Esophagus squamous epithelium (tissue), 4 donors: Measurements from ENCODE around the gene CES1.
"Not testable (repeated sequence)": the region's sequence is repeated elsewhere in the genome, so short reads cannot be mapped to it uniquely, and the experiment has no call there.

Source experiments
- POLR2A ChIP-seq, 4 donors: fragments of 450-650 bp; IDR thresholded peaks; one replicate each; pipeline ENCODE4 v1.6.1; 2017; ENCODE audit warnings: antibody characterized with exemption in 4 of 4, mild to moderate bottlenecking in 4 of 4, moderate library complexity in 3 of 4
- TF ChIP-seq, protein P1 (sequence below), 6 experiments: fragments of 450-650 bp in 4 of 6; fragments of 200-600 bp in 2 of 6; sonication (generic) in 2 of 6; IDR thresholded peaks; one replicate each; pipeline ENCODE4 v1.5.1; 2016 to 2019; ENCODE audit warnings: antibody characterized with exemption in 6 of 6, mild to moderate bottlenecking in 4 of 6, moderate library complexity in 4 of 6

DNA sequence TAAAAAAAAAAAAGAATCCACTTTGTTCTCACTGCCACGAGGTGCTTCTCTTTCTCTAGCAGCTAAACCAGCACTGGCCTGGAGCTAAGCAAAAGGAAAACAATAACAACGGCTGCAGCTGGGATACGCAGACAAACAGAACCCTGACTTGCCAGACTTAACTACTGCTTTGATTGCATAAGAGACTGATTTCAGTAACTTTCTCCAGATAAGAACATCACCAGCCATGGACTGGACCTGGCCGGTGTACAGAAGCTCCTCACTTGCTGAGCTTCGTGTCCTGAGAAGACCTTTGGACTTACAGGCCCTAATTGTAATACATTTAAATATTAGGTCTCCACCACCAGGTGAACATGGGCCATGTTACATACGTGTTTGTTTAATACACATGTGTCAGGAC is 27.8 kb downstream of the CES1 start:
- TF ChIP-seq, protein P1, sequence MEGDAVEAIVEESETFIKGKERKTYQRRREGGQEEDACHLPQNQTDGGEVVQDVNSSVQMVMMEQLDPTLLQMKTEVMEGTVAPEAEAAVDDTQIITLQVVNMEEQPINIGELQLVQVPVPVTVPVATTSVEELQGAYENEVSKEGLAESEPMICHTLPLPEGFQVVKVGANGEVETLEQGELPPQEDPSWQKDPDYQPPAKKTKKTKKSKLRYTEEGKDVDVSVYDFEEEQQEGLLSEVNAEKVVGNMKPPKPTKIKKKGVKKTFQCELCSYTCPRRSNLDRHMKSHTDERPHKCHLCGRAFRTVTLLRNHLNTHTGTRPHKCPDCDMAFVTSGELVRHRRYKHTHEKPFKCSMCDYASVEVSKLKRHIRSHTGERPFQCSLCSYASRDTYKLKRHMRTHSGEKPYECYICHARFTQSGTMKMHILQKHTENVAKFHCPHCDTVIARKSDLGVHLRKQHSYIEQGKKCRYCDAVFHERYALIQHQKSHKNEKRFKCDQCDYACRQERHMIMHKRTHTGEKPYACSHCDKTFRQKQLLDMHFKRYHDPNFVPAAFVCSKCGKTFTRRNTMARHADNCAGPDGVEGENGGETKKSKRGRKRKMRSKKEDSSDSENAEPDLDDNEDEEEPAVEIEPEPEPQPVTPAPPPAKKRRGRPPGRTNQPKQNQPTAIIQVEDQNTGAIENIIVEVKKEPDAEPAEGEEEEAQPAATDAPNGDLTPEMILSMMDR (IDR thresholded peaks at IDR 0.05): not testable (repeated sequence)
- TF ChIP-seq POLR2A (IDR thresholded peaks at IDR 0.05): not testable (repeated sequence)
